Measurements from ENCODE around the gene XXYLT1. TPM values are rescaled to one million over a fixed set of nuclear protein-coding genes. Genes with fewer than 3 reads are reported as not detected.

XXYLT1 gene
- polyA plus RNA-seq, 1 donor (not counting 4 experiments of a cell fraction or from before 2014, with no cell fraction given): 11.1 TPM

GRCh38 chr3:195070336-195070735 lies 200.6 kb downstream of the XXYLT1 start:
- no peaks in the 10 kb centered on the region for H3K9me3 ChIP-seq (ENCODE audit: control insufficient read depth, low read depth, low read length)
- TF ChIP-seq, protein P1, sequence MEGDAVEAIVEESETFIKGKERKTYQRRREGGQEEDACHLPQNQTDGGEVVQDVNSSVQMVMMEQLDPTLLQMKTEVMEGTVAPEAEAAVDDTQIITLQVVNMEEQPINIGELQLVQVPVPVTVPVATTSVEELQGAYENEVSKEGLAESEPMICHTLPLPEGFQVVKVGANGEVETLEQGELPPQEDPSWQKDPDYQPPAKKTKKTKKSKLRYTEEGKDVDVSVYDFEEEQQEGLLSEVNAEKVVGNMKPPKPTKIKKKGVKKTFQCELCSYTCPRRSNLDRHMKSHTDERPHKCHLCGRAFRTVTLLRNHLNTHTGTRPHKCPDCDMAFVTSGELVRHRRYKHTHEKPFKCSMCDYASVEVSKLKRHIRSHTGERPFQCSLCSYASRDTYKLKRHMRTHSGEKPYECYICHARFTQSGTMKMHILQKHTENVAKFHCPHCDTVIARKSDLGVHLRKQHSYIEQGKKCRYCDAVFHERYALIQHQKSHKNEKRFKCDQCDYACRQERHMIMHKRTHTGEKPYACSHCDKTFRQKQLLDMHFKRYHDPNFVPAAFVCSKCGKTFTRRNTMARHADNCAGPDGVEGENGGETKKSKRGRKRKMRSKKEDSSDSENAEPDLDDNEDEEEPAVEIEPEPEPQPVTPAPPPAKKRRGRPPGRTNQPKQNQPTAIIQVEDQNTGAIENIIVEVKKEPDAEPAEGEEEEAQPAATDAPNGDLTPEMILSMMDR (optimal IDR thresholded peaks at IDR 0.05 in 1 of 3, IDR thresholded peaks at IDR 0.05 in 1 of 3, conservative IDR thresholded peaks at IDR 0.05 in 1 of 3; ENCODE audit: extremely low read depth in 1 of 3, insufficient read depth in 2 of 3, low read length in 3 of 3): no peak
- no peak for TF ChIP-seq EZH2 (IDR thresholded peaks at IDR 0.05; ENCODE audit: low read length)
- no peak overlapping the region for H3K9ac ChIP-seq (ENCODE audit: control insufficient read depth, extremely low read depth, insufficient read depth, low read length)
- no peaks in the 10 kb centered on the region for H3K4me1 ChIP-seq (ENCODE audit: control insufficient read depth, extremely low read depth, insufficient read depth, low read length)
- FAIRE-seq (no peak), DNase-seq (ENCODE audit: low read depth, low spot score) (no peak)
- dilution Hi-C loops (cut with MboI; ENCODE audit: extremely low pct_ligation_motif_present, low sequenced_read_pairs): no loop called here
- no peaks in the 10 kb centered on the region for H4K20me1 ChIP-seq (ENCODE audit: control insufficient read depth, extremely low read depth, insufficient read depth, low read length)
- H3K27me3 ChIP-seq (ENCODE audit: control insufficient read depth, extremely low read depth, insufficient read depth, low read length): no peaks in the 10 kb centered on the region
- no peak overlapping the region for H3K27ac ChIP-seq (ENCODE audit: control insufficient read depth, insufficient read depth, low read length)
- H2AFZ ChIP-seq (ENCODE audit: control insufficient read depth, low read length): no peak overlapping the region
- no peaks in the 10 kb centered on the region for H3K79me2 ChIP-seq (ENCODE audit: control insufficient read depth, insufficient read depth, low read length)
- no peak overlapping the region for H3K4me2 ChIP-seq (ENCODE audit: control insufficient read depth, extremely low read depth, insufficient read depth, low read depth, low read length)
- peaks cover 0 to 3% of the 10 kb centered on the region in 2 experiments for H3K36me3 ChIP-seq (ENCODE audit: control insufficient read depth in 2 of 2, extremely low read depth in 1 of 2, insufficient read depth in 2 of 2, low read length in 2 of 2)
- no peaks in the 10 kb centered on the region for H3K9me1 ChIP-seq (ENCODE audit: control insufficient read depth, extremely low read depth, insufficient read depth, low read length)
- no peak overlapping the region for H3K4me3 ChIP-seq (ENCODE audit: control insufficient read depth in 2 of 3, extremely low read depth in 1 of 3, insufficient read depth in 2 of 3, low read depth in 1 of 3, low read length in 3 of 3)

GRCh38 chr3:195069501-195070251 lies 201.3 kb downstream of the XXYLT1 start:
- no peaks in the 10 kb centered on the region for H3K79me2 ChIP-seq (ENCODE audit: control insufficient read depth, insufficient read depth, low read length)
- no peak overlapping the region for H2AFZ ChIP-seq (ENCODE audit: control insufficient read depth, low read length)
- no peaks in the 10 kb centered on the region for H4K20me1 ChIP-seq (ENCODE audit: control insufficient read depth, extremely low read depth, insufficient read depth, low read length)
- H3K27me3 ChIP-seq (ENCODE audit: control insufficient read depth, extremely low read depth, insufficient read depth, low read length): no peaks in the 10 kb centered on the region
- H3K9me1 ChIP-seq (ENCODE audit: control insufficient read depth, extremely low read depth, insufficient read depth, low read length): no peaks in the 10 kb centered on the region
- no peak overlapping the region for H3K4me3 ChIP-seq (ENCODE audit: control insufficient read depth in 2 of 3, extremely low read depth in 1 of 3, insufficient read depth in 2 of 3, low read depth in 1 of 3, low read length in 3 of 3)
- H3K9me3 ChIP-seq (ENCODE audit: control insufficient read depth, low read depth, low read length): no peaks in the 10 kb centered on the region
- H3K4me1 ChIP-seq (ENCODE audit: control insufficient read depth, extremely low read depth, insufficient read depth, low read length): no peaks in the 10 kb centered on the region
- peaks cover 0 to 3% of the 10 kb centered on the region in 2 experiments for H3K36me3 ChIP-seq (ENCODE audit: control insufficient read depth in 2 of 2, extremely low read depth in 1 of 2, insufficient read depth in 2 of 2, low read length in 2 of 2)
- no peak overlapping the region for H3K27ac ChIP-seq (ENCODE audit: control insufficient read depth, insufficient read depth, low read length)
- no peak overlapping the region for H3K4me2 ChIP-seq (ENCODE audit: control insufficient read depth, extremely low read depth, insufficient read depth, low read depth, low read length)
- no peak for TF ChIP-seq EZH2 (IDR thresholded peaks at IDR 0.05; ENCODE audit: low read length)
- no peak for FAIRE-seq
- dilution Hi-C loops (cut with MboI; ENCODE audit: extremely low pct_ligation_motif_present, low sequenced_read_pairs): no loop called here
- no peak for DNase-seq (ENCODE audit: low read depth, low spot score)
- no peak overlapping the region for H3K9ac ChIP-seq (ENCODE audit: control insufficient read depth, extremely low read depth, insufficient read depth, low read length)
